ENCODE data around the gene DSCAML1.
"Not testable (repeated sequence)": the region's sequence is repeated elsewhere in the genome, so short reads cannot be mapped to it uniquely, and the experiment has no call there.

DSCAML1 gene

GRCh38 chr11:117819096-117820040 lies 22.4 kb upstream of the DSCAML1 start:
- DNase-seq = peak; percentile 52

- peak; percentile 69 for DNase-seq
Measured at GRCh38 chr11:117818041-117818873, 21.2 kb upstream of the DSCAML1 start.

DNA sequence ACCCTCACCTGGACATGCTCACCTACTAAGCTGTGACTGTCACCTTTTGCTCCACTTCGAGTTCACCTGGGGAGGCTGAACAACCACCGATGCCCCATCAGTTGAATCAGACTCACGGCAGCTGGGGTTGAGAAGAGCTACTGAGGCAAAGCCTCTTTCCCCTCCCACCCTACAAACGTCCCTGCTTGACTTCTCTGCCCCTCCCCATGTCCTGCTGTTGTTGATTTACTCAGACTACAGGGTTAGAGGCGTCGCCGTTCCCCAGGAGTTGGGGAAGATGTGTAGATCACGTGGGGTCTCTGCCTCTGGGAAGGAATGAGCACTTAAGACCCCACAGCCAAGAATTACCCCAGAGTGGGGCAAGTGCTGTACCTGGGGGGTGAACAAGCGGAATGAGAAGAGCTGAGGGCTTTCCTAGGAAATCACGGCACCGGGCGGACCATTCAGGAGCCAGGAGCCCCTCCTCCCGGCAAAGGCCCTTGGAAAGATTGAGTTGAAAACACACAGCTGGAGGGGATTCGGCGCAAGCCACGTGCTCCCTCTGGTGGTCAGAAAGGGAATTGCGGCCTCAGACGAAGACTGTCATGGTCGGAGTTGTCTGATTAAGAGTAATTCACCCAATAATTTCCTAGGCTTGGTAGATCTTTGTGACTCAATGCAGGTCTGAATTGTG lies 20.5 kb upstream of the DSCAML1 start:
- DNase-seq = peak; percentile 83

DNA sequence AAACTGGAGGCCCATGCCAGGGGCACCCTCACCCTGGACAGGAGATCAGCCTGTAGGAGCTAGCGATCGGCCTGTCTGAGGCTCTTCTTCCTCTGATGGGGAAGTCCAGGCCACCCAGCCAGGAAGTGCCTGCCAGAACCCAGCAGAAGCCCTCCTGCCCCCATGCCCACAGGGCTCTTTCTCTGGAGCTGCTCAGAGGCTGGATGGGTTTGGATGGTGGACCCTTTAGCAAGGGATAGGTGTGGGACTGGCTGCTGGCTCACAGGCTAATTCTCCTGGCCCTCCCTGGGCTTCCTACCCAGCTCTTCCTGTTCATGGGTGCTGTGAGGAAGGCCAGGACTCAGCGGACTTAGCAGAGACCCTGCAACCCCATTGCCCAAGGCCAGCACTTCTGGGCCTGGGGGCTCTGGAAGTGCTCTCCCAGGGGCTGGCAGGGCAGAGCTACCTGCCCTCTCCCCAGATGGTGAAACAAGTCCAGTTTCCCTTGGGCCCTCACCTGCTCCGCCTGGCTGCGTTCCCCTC lies 19.9 kb upstream of the DSCAML1 start:
- DNase-seq = peak; percentile 62

DNA sequence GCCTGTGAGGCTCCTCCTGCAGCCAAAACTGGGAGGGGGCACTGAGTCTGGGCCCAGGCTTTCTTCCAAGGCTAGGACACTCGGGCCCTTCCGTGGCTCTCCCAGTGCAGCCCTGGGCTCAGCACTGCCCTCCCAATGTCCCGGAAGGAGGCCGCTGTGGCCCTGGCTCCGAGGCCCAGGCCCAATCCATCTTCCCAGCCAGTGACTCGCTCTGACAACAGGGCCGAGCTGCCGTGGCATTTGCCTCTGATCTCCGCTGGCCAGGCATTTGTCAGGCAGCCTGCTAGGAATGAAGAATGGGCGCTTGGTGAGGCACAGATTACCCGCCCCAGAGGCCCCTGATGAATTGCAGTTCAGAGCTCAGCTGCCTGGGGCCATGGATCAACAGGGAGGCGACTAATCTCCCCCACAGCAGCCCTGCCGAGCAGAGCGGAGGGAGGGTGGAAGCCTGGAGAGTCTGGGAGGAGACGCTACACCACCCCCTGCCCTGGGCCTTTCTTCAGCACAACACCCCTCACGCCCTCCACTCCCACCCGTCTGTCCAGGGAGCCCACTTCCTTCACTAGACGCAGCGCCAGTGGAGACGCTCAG lies 19.2 kb upstream of the DSCAML1 start:
- no peak for DNase-seq

GRCh38 chr11:117815262-117815803 lies 18.3 kb upstream of the DSCAML1 start:
- DNase-seq = peak; percentile 90

GRCh38 chr11:117814766-117815261 lies 17.8 kb upstream of the DSCAML1 start:
- DNase-seq = peak; percentile 86

GRCh38 chr11:117814204-117814765 lies 17.3 kb upstream of the DSCAML1 start:
- DNase-seq = no peak

- not testable (repeated sequence) for DNase-seq
Measured at GRCh38 chr11:117810056-117810451, 13.0 kb upstream of the DSCAML1 start.

GRCh38 chr11:117809236-117810055 lies 12.4 kb upstream of the DSCAML1 start:
- peak; percentile 56 for DNase-seq

DNA sequence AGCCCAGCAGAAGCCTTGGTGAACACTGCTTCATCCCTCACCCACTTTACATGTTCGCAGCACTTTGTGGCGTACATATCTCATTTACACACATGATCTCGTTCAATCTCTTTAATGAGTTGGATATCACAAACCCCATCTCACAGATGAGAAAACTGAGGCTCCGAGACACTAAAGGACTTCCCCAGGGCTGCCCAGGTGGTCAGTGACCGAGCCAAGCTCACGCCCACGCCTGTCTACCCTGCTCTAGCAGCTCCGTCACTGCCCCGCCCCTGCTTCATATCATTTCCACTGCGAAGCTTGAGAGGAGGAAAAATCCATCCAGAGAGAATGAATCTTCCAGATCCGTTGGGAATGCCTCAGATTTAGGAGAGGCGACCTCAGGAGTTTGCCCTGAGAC lies 11.8 kb upstream of the DSCAML1 start:
- DNase-seq = no peak

DNA sequence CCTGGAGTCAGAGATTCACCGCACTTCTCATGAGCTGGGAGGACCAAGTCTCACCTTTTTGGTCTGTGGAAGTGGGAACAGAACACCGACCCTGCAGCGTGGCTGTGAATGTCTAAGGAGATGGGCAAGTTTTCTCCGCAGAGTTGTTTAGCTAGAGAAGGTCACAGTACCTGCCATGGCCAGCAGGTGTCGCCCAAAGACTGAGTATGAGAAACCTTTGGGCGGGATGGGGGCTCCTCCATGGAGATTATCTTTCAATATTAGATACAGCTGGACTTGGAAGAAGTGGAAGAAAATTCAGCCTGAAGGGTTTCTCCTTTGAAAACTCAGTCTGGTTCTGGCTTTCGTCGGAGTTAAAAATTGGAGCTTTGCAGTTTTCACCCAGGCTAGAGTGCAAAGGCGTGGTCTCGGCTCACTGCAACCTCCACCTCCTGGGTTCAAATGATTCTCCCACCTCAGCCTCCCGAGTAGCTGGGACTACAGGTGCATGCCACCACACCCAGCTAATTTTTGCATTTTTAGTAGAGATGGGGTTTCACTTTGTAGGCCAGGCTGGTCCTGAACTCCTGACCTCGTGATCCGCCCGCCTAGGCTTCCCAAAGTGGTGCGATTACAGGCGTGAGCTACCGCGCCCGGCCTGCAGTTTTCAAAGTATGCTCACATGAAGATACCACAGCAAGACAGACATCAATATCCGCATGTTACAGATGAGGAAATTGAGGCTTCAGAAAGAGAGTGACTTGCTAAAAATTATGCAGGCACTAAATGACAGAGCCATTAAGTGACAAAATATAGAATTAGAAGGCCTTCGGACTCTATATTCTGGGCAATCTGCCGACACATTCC lies 10.7 kb upstream of the DSCAML1 start:
- peak; percentile 62 for DNase-seq

- DNase-seq = peak; percentile 36
Measured at GRCh38 chr11:117806846-117807245, 9.8 kb upstream of the DSCAML1 start.

DNA sequence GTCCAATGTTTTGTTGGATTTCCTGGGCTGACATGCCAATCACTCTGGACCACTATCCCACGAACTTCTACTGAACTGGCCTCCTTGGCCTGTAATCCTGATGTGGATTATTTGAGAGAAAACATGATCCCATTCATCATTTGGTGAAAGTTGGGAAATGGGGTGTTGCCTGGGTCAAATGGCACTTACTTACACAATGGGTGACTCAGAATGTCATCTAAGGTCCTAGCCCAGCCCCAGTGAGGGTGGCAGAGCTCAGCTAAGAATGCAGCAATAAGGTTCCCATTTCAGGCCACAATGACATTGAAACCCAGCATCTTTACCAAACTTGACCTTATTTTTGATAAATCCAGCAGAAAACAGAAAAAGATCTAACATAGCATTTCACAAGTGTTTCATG lies 8.0 kb upstream of the DSCAML1 start:
- DNase-seq = peak; percentile 51

DNA sequence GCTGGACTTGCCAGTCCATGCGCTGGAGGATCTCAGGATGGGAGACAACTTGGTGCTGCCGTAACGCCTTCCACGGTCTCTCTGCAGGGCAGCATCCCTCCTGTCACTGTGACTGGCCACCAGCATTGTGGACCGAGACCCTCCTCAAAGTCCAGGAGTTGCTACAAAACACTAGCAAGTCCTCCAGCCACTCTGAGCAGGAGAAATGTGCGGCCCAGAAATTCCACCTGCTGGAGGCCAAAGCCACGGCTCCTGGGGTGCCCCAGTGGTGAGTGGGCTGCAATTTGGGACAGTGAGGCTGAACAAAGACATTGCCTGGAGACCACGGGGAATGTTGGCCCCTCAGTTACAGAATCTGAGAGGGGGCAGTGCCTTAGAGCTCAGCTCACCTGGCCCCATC lies 6.9 kb upstream of the DSCAML1 start:
- DNase-seq = no peak

- DNase-seq = no peak
Measured at GRCh38 chr11:117799634-117800033, 2.6 kb upstream of the DSCAML1 start.

DNA sequence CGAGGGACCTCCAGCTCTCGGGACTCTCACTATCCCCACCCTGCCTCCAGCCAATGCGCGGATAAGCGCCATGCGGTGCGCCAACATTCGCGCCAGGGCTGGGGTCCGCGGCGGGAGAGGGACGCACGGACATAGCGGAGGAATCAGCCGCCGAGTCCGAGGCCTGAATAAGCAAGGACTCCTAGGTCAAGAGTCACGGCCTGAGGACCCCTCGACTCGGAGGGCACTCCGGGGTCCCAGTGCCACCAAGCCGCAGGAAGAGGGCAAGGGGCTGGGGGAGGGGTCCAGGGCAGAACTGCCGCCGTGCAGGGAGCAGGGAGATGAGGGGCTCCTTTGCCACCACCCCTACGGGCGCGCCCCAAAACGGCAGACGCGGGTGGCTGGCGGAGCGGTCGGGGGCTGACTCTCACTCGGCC lies 552 bp downstream of the DSCAML1 start:
- no peak for DNase-seq

- DNase-seq = no peak
Measured at GRCh38 chr11:117795638-117796455, 1.2 kb downstream of the DSCAML1 start.
